Ishikawa (cell line): ENCODE results near the gene SLIT3.
A peak's percentile ranks its signal among the peaks of the same experiment; 100 is the strongest.

ENCODE experiments used
- CEBPB ChIP-seq: IDR thresholded peaks from 2 replicates; pipeline ENCODE4 v1.6.1; 2012
- CREB1 ChIP-seq: IDR thresholded peaks from 2 replicates; pipeline ENCODE4 v1.6.1; 2012; ENCODE audit warnings: low read depth
- EGR1 ChIP-seq: IDR thresholded peaks from 2 replicates; pipeline ENCODE4 v1.6.1; 2012
- EP300 ChIP-seq: IDR thresholded peaks from 2 replicates; pipeline ENCODE4 v1.6.1; 2012; ENCODE audit warnings: borderline replicate concordance
- FOXM1 ChIP-seq: IDR thresholded peaks from 2 replicates; pipeline ENCODE4 v1.6.1; 2012; ENCODE audit warnings: low read depth, borderline replicate concordance
- MAX ChIP-seq: IDR thresholded peaks from 2 replicates; pipeline ENCODE4 v1.6.1; 2012
- NFIC ChIP-seq: IDR thresholded peaks from 2 replicates; pipeline ENCODE4 v1.6.1; 2012
- RAD21 ChIP-seq: IDR thresholded peaks from 2 replicates; pipeline ENCODE4 v1.6.1; 2012; ENCODE audit warnings: low read depth
- REST ChIP-seq: IDR thresholded peaks from 2 replicates; pipeline ENCODE4 v1.6.1; 2012; ENCODE audit warnings: low read depth, mild to moderate bottlenecking
- TAF1 ChIP-seq: IDR thresholded peaks from 2 replicates; pipeline ENCODE4 v1.6.1; 2012; ENCODE audit warnings: low read depth, mild to moderate bottlenecking
- TCF12 ChIP-seq: IDR thresholded peaks from 2 replicates; pipeline ENCODE4 v1.6.1; 2012; ENCODE audit warnings: low read depth
- TEAD4 ChIP-seq: IDR thresholded peaks from 2 replicates; pipeline ENCODE4 v1.6.1; 2012
- YY1 ChIP-seq: IDR thresholded peaks from 2 replicates; pipeline ENCODE4 v1.6.1; 2012; ENCODE audit warnings: low read depth
- ZBTB7A ChIP-seq: IDR thresholded peaks from 2 replicates; pipeline ENCODE4 v1.6.1; 2012; ENCODE audit warnings: low read depth
- TF ChIP-seq, protein P1 (sequence below): IDR thresholded peaks from 2 replicates; pipeline ENCODE4 v1.6.1; 2012

Gene SLIT3

GRCh38 chr5:169115461-169116124 lies 185.3 kb downstream of the SLIT3 start:
- TF ChIP-seq REST (no peak), FOXM1 (no peak), CEBPB (no peak), TCF12 (no peak), CREB1 (no peak), EP300 (no peak), EGR1 (no peak), TEAD4 (no peak), MAX (no peak), YY1 (no peak)
- TF ChIP-seq, protein P1, sequence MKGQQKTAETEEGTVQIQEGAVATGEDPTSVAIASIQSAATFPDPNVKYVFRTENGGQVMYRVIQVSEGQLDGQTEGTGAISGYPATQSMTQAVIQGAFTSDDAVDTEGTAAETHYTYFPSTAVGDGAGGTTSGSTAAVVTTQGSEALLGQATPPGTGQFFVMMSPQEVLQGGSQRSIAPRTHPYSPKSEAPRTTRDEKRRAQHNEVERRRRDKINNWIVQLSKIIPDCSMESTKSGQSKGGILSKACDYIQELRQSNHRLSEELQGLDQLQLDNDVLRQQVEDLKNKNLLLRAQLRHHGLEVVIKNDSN, result no peak

GRCh38 chr5:169114466-169115065 lies 186.4 kb downstream of the SLIT3 start:
- TF ChIP-seq TEAD4 (no peak), YY1 (no peak), REST (no peak), EP300 (no peak), CREB1 (no peak), TAF1 (no peak), MAX (no peak), TCF12 (0 out of 2 replicates have a peak, but pooled peaks have one; percentile 27), NFIC (peak; percentile 68), CEBPB (no peak), FOXM1 (no peak), ZBTB7A (no peak), RAD21 (no peak), EGR1 (no peak)
- TF ChIP-seq, protein P1, result no peak

DNA sequence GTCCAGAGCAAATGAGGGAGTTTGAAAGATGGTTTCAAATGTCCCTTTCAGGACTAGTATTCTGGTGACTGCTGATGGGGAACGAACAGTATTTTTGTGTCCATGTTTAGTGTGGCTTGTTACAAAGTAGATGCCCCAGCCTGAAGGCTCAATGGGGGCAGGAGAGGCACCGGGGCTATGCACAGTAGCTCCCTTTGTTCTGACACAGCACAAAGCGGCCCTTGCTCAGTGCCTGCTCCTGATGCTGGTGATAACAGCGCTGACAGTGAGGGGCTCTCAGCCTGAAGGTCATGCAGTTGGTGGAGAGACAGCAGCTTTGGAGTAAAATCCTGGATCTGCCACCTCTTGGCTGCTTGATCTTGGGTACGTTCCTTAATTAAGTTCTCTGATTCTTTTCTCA lies 188.9 kb downstream of the SLIT3 start:
- TF ChIP-seq TAF1, result no peak
- TF ChIP-seq TCF12, result no peak
- TF ChIP-seq, protein P1, result no peak
- no peak for TF ChIP-seq FOXM1
- TF ChIP-seq MAX, result no peak
- no peak for TF ChIP-seq RAD21
- TF ChIP-seq CEBPB, result no peak
- no peak for TF ChIP-seq EP300
- TF ChIP-seq ZBTB7A, result no peak
- no peak for TF ChIP-seq REST
- TF ChIP-seq EGR1, result no peak
- no peak for TF ChIP-seq CREB1
- TF ChIP-seq NFIC, result no peak
